Activated T-helper 17 cell treated with anti-CD3 and anti-CD28 coated beads, Interleukin-2, amount 50 U/mL, for 72 hours (primary cell): ENCODE results near the gene CDK11A. TPM values are rescaled to one million over a fixed set of nuclear protein-coding genes. Genes with fewer than 3 reads are reported as not detected.
A peak's percentile ranks its signal among the peaks of the same experiment; 100 is the strongest.
"Not testable (repeated sequence)": the region's sequence is repeated elsewhere in the genome, so short reads cannot be mapped to it uniquely, and the experiment has no call there.

ENCODE experiments used
- ATAC-seq: fragments of 150-1000 bp; cut with Tn5 transposase; replicated peaks from 2 replicates; pipeline ENCODE4 v1.10.0; 2021; ENCODE audit warnings: mild to moderate bottlenecking, moderate library complexity
- H3K27ac Mint-ChIP-seq: one replicate; pipeline ENCODE4 v1.8.0; 2022; ENCODE audit warnings: mixed read lengths
- H3K27me3 Mint-ChIP-seq: one replicate; pipeline ENCODE4 v1.8.0; 2022; ENCODE audit warnings: mixed read lengths
- H3K36me3 Mint-ChIP-seq: one replicate; pipeline ENCODE4 v1.8.0; 2022; ENCODE audit warnings: low read depth, mild to moderate bottlenecking, mixed read lengths
- H3K4me1 Mint-ChIP-seq: one replicate; pipeline ENCODE4 v1.8.0; 2022; ENCODE audit warnings: mixed read lengths
- H3K4me3 Mint-ChIP-seq: one replicate; pipeline ENCODE4 v1.8.0; 2022; ENCODE audit warnings: mild to moderate bottlenecking, mixed read lengths
- H3K9me3 Mint-ChIP-seq: one replicate; pipeline ENCODE4 v1.8.0; 2022; ENCODE audit warnings: mixed read lengths
- total RNA-seq, 2 donors: library from RNA; stranded (reverse); gene quantifications; one replicate each; pipeline ENCODE4 v1.2.3, GENCODE V29; 2022

Gene CDK11A
- total RNA-seq, 2 donors from 2014 or later, result 51.8 to 65.6 TPM

DNA sequence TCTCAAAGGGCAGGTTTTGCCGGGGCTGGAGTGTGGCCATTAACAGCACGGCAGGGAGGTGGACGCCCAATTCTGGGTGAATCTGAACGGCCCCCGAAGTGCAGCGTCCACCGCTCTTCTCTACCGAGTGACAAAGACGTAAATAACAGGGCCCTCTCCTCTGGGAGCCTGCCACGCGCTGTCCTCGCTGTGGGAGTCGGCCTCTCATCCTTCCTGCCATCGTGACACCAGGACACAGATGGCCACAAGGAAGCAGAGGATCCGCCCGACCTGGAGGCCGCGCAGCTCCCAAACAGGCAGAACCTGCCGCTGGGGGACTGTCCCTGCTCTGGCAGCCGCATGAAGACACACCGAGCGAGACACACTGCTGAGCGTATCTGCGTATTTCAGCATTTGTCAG is 53.3 kb downstream of the CDK11A start:
- H3K4me1 Mint-ChIP-seq, result no peaks in the 10 kb centered on the region
- H3K36me3 Mint-ChIP-seq, result peaks cover 61% of the 10 kb centered on the region
- H3K4me3 Mint-ChIP-seq, result no peak overlapping the region
- ATAC-seq, result no peak
- H3K27ac Mint-ChIP-seq, result no peak overlapping the region
- H3K27me3 Mint-ChIP-seq, result no peaks in the 10 kb centered on the region
- H3K9me3 Mint-ChIP-seq, result no peaks in the 10 kb centered on the region

DNA sequence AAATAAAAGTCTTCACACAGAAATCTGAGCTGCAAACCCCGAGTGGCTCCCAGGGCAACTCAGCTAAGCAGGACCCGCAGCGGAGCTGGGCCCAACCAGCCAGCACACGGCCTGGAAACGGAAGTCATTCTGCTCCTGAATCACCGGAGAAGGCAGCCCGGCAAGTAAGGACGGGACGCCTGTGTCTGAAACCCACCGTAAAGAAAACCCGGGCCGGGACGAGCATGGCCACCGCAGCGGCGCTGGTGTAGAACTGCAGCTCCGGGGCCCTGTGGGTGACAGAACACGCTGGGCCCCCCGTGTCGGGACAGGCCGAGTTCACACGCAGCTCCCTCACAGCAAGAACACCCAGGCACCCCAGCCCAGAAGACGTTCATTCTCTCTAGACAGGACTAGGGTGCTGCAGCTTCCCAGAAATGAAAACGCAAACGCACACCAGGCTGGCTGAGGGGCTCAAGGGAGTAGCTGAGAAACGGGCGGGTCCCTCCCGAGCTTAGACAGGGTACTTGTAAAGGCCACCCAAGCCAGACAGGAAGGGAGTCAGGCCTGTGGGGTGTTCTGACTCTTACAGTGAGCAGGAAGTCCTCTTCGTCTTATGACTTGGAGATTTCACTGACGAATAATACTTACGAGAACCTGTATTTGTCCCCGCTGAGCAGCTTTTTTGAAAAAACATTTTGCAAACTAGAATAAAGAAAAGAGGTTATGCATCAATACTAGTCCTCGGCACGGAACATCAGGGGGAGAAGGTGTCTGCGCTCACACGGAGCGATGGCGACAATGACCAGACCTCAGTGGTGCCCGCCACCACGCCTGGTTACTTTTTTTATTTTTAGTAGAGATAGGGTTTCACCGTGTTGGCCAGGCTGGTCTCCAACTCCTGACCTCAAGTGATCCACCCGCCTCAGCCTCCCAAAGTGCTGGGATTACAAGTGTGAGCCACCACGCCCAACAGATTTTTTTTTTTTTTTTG is 54.4 kb downstream of the CDK11A start:
- Mint-ChIP-seq H3K9me3 (no peaks in the 10 kb centered on the region), H3K4me1 (no peaks in the 10 kb centered on the region), H3K27me3 (no peaks in the 10 kb centered on the region), H3K4me3 (no peak overlapping the region), H3K27ac (no peak overlapping the region), H3K36me3 (peaks cover 63% of the 10 kb centered on the region)
- ATAC-seq, result no peak

DNA sequence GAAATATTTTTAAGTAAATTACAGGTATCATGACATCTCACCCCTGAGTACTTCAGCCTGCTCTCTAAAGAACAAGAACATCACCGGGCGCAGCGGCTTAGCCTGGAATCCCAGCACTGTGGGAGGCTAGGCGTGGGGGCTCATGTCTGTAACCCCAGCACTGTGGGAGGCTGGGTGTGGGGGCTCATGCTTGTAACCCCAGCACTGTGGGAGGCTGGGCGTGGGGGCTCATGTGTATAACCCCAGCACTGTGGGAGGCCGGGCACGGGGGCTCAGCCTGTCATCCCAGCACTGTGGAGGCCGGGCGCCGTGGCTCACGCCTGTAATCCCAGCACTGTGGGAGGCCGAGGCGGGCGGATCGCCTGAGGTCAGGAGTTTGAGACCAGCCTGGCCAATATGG is 57.6 kb downstream of the CDK11A start:
- Mint-ChIP-seq H3K27ac (no peak overlapping the region), H3K9me3 (no peaks in the 10 kb centered on the region), H3K4me3 (no peak overlapping the region), H3K36me3 (peaks cover 45% of the 10 kb centered on the region), H3K4me1 (no peaks in the 10 kb centered on the region), H3K27me3 (no peaks in the 10 kb centered on the region)
- ATAC-seq, result no peak

DNA sequence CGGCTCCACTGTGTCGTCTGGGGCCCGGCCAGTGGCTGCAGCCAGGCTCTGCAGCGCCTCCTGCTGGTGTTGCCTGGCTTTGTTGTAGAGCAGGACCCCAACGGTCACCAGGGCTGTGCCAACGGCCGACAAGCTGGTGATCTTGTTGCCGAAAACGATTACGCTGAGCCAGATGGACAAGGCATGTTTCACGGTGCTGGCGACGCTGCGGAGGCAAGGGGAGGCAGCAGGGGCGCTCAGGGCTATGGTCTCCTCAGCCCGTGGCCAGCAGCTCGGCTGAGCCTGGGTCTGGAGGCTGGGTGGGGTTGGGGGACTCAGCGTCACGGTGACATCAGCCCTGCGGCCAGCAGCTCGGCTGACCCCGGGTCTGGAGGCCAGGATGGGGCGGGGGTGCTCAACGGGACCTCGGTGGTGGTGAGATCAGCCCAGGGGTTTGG is 58.3 kb downstream of the CDK11A start:
- Mint-ChIP-seq H3K4me3 (no peak overlapping the region), H3K27me3 (no peaks in the 10 kb centered on the region), H3K4me1 (no peaks in the 10 kb centered on the region), H3K36me3 (peaks cover 39% of the 10 kb centered on the region), H3K27ac (no peak overlapping the region), H3K9me3 (no peaks in the 10 kb centered on the region)
- no peak for ATAC-seq

DNA sequence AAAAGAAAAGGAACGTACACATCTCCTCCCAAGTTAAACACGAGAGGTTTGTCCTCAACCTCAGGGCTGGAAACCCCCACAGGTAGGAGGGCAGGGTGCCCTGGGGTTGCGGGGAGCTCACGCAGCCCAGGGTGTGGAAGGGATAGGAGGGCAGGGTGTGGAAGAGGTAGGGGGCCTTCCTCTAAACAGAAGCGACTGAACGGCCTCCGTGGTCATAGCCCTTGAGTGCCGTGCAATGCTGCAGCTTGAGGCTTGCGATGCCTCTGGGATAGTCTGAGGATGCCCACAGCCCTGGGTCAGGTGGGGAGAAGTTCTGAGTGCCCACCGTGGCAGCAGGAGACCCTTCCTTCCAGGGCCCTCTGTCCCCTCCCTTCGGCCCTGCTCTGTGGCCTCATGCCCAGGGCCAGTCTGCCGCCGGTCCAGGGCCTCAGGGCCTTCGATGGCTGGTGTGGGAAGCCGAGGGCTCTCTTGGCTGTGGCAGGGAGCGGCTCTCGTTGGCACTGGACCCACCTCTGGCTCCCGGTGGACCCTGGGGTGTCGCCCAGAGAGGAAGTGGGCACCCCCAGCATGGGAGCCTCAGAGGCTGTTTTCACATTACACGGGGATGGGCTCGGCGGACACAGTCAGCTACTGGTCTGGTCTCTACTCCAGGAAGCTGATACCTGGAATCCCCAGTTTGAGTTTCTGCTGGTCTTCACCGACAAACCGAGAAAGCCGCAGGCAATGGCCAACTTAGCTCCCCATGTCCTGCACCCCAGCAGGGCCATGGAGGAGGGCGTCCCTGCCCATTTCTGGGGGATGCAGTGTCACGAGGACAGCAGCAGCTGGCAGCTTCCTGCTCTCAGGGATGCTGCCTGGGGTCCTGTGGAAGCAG is 59.0 kb downstream of the CDK11A start:
- H3K36me3 Mint-ChIP-seq, result peaks cover 32% of the 10 kb centered on the region
- H3K27me3 Mint-ChIP-seq, result no peaks in the 10 kb centered on the region
- H3K9me3 Mint-ChIP-seq, result no peaks in the 10 kb centered on the region
- H3K4me3 Mint-ChIP-seq, result no peak overlapping the region
- ATAC-seq, result no peak
- H3K4me1 Mint-ChIP-seq, result no peaks in the 10 kb centered on the region
- H3K27ac Mint-ChIP-seq, result no peak overlapping the region

DNA sequence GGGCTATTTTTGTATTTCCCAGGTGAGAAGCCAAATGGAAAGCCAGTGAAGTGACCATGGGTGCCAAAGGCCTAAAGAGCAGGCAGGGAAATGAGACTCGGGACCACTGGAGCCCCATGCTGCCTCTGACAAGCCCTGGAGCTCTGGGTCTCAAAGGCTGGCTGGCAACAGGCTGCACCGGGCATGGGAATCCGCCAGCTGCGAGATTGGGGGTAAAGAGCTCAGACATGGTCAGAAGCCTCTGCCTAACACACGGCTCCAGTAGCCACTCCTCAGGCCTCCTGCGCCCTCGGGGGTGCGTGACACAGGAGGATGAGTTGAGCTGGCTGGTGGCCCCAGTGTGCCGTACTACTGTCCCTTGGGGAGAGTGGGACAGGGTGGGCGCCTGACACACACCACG is 59.8 kb downstream of the CDK11A start:
- H3K27ac Mint-ChIP-seq, H3K27me3 Mint-ChIP-seq, H3K4me1 Mint-ChIP-seq, H3K4me3 Mint-ChIP-seq, H3K9me3 Mint-ChIP-seq, ATAC-seq: not testable (repeated sequence)
- peaks cover 27% of the 10 kb centered on the region for H3K36me3 Mint-ChIP-seq

DNA sequence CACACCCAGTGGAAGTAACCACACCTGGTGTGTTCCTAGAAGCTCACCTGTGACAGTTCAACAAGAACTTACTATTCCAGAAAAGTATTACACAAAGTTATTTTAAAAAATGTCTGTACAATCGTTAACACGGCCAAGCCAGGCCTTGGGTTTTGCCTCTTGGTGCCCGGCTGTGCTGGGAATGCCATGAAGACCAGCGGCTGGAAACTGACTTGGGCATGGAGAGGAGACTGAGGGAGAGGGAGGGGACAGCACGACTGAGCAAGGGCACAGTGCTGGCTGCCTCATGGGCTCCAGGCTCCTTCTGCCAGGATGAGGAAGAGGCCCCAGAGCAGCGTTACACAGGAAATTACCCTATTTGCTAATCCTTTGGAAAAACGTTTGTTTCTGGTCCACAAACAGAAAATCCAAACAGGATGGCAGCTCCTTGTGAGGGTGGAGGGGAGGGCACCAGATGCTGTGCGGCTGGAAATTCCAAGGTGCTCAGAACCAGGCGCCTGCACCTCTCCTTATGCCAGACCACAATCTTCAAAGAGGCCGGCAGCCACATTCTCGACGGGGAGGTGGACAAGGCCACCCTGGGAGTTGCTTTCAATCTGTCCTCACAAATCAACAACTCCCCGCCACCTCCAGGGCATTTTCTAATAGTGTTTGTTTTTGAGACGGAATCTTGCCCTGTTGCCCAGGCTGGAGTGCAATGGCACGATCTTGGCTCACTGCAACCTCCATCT is 61.2 kb downstream of the CDK11A start:
- not testable (repeated sequence) for H3K9me3 Mint-ChIP-seq, ATAC-seq, H3K27me3 Mint-ChIP-seq, H3K4me1 Mint-ChIP-seq
- H3K36me3 Mint-ChIP-seq, result peaks cover 29% of the 10 kb centered on the region
- peak overlapping the region; percentile 28 for H3K4me3 Mint-ChIP-seq
- H3K27ac Mint-ChIP-seq, result peak overlapping the region; percentile 66

DNA sequence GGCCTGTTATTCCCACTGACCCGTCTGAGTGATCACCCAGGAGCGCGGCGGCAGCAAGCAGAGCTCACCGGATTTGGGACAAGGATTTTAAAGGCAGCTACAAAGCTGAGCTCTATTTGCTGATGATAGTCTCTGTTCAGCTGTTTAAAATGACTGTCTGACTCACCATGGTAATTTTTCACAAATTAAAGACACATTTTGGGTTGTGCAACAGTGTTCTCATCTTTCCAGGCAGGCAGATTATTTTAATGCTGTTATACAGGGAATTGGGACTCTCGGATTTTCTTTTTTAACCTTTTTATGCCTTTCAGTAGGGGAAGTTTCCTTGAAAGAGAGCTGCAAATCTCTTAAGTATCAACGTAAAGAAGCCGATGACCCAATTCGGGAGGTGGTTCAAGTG is 61.8 kb downstream of the CDK11A start:
- H3K9me3 Mint-ChIP-seq, ATAC-seq, H3K27me3 Mint-ChIP-seq, H3K4me1 Mint-ChIP-seq: not testable (repeated sequence)
- H3K36me3 Mint-ChIP-seq, result peaks cover 23% of the 10 kb centered on the region
- peak overlapping the region; percentile 28 for H3K4me3 Mint-ChIP-seq
- peak overlapping the region; percentile 66 for H3K27ac Mint-ChIP-seq

DNA sequence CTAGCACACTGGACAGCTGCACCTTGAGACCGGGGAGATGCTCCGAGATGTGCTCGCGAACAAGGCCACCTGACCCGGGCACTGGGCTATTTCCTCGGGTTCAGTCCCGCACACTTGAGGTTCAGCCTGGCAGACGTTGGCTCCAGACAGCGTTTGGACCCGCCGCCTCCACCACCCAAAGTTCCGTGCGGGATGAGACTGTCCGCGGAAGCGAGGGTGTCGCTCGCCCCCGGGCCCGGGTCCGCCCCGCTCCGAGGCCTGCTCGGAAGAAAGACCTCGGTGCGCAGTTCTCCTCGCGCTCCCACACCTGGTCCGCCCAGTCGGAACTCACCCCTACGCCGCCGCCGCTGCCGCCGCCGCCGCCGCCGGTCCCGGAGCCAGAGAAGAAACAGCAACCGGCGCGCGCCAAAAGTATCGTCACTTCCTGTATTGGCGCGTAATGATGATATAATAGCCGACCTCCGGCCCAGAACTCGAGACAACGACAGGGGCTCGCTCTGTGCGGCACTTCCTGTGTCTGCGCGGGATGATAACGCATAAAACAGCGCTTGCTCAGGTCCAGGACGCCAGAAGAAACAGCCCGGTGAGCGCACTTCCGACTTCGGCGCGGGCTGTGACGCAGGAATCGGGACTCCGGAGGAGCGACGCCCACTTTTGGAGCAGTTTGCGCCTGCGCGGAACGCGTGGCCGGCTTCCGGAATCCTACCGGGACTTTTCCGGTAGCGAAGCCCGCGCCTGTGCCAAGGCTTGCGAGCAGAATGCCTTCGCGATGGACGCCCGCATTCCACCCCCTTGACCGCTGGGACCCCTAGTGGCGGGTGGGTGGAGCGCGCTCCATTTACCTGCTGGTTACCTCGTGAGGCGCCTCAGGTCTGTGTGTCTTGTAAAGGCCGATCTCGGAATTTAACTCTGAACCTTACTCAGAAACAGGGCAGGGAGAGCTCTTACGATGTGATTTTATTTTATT is 65.3 kb downstream of the CDK11A start, which contains the start of gene CDK11B:
Gene CDK11B, minus strand, starts transcription at position 422 of the 967 bp plus-strand sequence. CDS start 1,519 bp downstream, outside the sequence.
- Mint-ChIP-seq H3K4me3 (peak within 1 kb of the TSS; percentile 91), H3K27ac (peak within 1 kb of the TSS; percentile 98), H3K36me3 (peaks cover 41% of the 10 kb centered on the region)
- not testable (repeated sequence) for H3K27me3 Mint-ChIP-seq, H3K9me3 Mint-ChIP-seq, H3K4me1 Mint-ChIP-seq
- ATAC-seq, result peak; percentile 98

Other genes starting within 250 kb of the CDK11A start
- 10 to 100 TPM; 24.2 to 56.8 TPM for gene ATAD3A, start 212.2 kb downstream of the CDK11A start, total RNA-seq
- gene TMEM240, start 183.7 kb downstream of the CDK11A start, total RNA-seq, result 1 to 10 TPM; 2.1 to 2.3 TPM
- 100 to 1,000 TPM in 1 of 2 donors, 10 to 100 TPM in 1; 75.6 to 133 TPM for gene SSU72, start 149.5 kb downstream of the CDK11A start, total RNA-seq
- 1 to 10 TPM; 1.1 to 1.4 TPM for gene FNDC10, start 124.2 kb downstream of the CDK11A start, total RNA-seq
- 10 to 100 TPM; 42.7 to 83.5 TPM for gene MIB2, start 108.9 kb downstream of the CDK11A start, total RNA-seq
- 1 to 10 TPM; 1.8 to 6.5 TPM for gene MMP23B, start 92.2 kb downstream of the CDK11A start, total RNA-seq
- 10 to 100 TPM; 19.1 to 34.4 TPM for gene CDK11B, start 65.4 kb downstream of the CDK11A start, total RNA-seq
- 10 to 100 TPM; 31.4 to 38.5 TPM for gene SLC35E2B, start 31.6 kb downstream of the CDK11A start, total RNA-seq
- 10 to 100 TPM; 39.0 to 90.2 TPM for gene NADK, start 54.1 kb upstream of the CDK11A start, total RNA-seq
- 100 to 1,000 TPM; 266 to 410 TPM for gene GNB1, start 166.7 kb upstream of the CDK11A start, total RNA-seq
- 1 to 10 TPM in 1 of 2 donors, under 1 TPM in 1; 0.86 to 1.7 TPM for gene CALML6, start 190.9 kb upstream of the CDK11A start, total RNA-seq
- gene TMEM52, start 194.9 kb upstream of the CDK11A start, total RNA-seq, result 1 to 10 TPM; 1.8 to 2.0 TPM